Glutamatergic neuron (in vitro differentiated cells): ENCODE results near the gene ESR2. TPM values are rescaled to one million over a fixed set of nuclear protein-coding genes. Genes with fewer than 3 reads are reported as not detected.
"Not testable (repeated sequence)": the region's sequence is repeated elsewhere in the genome, so short reads cannot be mapped to it uniquely, and the experiment has no call there.

ENCODE experiments used
- DNase-seq: peaks from one replicate; pipeline ENCODE4 v3.0.0; 2022
- H3K27ac Mint-ChIP-seq: one replicate; pipeline ENCODE4 v1.8.0; 2020; ENCODE audit warnings: mild to moderate bottlenecking, mixed read lengths, inconsistent platforms; ENCODE audit not compliant: unreplicated experiment
- H3K27me3 Mint-ChIP-seq: one replicate; pipeline ENCODE4 v1.8.0; 2020; ENCODE audit warnings: mild to moderate bottlenecking, moderate library complexity, mixed read lengths, inconsistent platforms; ENCODE audit not compliant: unreplicated experiment
- H3K36me3 Mint-ChIP-seq: one replicate; pipeline ENCODE4 v1.8.0; 2020; ENCODE audit warnings: mild to moderate bottlenecking, mixed read lengths, inconsistent platforms; ENCODE audit not compliant: unreplicated experiment
- H3K4me1 Mint-ChIP-seq: one replicate; pipeline ENCODE4 v1.8.0; 2020; ENCODE audit warnings: mild to moderate bottlenecking, low read depth, mixed read lengths, inconsistent platforms; ENCODE audit not compliant: unreplicated experiment
- H3K4me3 Mint-ChIP-seq: one replicate; pipeline ENCODE4 v1.8.0; 2020; ENCODE audit warnings: mild to moderate bottlenecking, mixed read lengths, inconsistent platforms; ENCODE audit not compliant: unreplicated experiment
- H3K9me3 Mint-ChIP-seq: one replicate; pipeline ENCODE4 v1.8.0; 2020; ENCODE audit warnings: mild to moderate bottlenecking, moderate library complexity, mixed read lengths, inconsistent platforms; ENCODE audit not compliant: unreplicated experiment
- CTCF ChIP-seq: fragments of 200-600 bp; sonication (generic); IDR thresholded peaks from one replicate; pipeline ENCODE4 v1.5.0; 2021; ENCODE audit not compliant: partially characterized antibody, unreplicated experiment
- total RNA-seq: library from RNA; stranded (reverse); fragmentation: NEBNext Ultra II Directional; extraction: Animal tissue kit (Norgen Biotek cat#: 25700); gene quantifications from one replicate; pipeline ENCODE4 v1.2.1, GENCODE V29; 2021; ENCODE audit not compliant: unreplicated experiment

The ESR2 gene
- total RNA-seq, 1 donor from 2014 or later, result 0.66 TPM

DNA sequence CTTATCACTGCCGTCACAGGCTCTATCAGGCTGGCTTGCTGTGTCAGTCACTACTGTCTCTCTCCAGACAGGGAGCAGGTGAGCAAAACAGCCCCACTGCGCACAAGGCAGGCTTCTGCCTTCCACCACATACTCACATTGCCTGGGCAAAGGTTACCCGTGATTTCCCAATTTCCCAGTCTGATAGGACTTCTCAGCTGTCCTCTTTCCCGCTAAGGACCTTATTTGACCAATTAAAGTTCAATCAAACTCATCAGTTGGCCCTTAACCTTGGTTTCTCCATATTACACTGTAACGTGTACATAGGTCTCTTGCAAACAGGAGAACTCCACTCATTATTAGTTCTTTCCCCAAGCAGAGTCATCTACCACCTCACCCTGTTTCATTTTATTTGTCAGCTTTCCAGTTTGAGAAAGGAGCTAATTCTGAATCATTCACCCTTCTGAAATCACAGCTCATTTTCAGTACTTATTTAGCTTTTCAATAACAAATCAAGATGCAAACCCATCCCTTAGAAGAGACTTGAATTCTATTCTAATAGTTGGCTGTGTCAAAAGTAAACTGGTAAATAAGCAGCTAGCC, 170.8 kb downstream of the ESR2 start:
- TF ChIP-seq CTCF, result no peak
- Mint-ChIP-seq H3K27ac (no peak overlapping the region), H3K4me1 (no peaks in the 10 kb centered on the region), H3K36me3 (no peaks in the 10 kb centered on the region), H3K27me3 (peaks cover 2% of the 10 kb centered on the region), H3K9me3 (no peaks in the 10 kb centered on the region), H3K4me3 (no peak overlapping the region)
- DNase-seq, result no peak

- H3K27me3 Mint-ChIP-seq, result no peaks in the 10 kb centered on the region
- DNase-seq, result no peak
- H3K4me3 Mint-ChIP-seq, result no peak overlapping the region
- no peaks in the 10 kb centered on the region for H3K4me1 Mint-ChIP-seq
- no peaks in the 10 kb centered on the region for H3K36me3 Mint-ChIP-seq
- H3K9me3 Mint-ChIP-seq, result no peaks in the 10 kb centered on the region
- no peak overlapping the region for H3K27ac Mint-ChIP-seq
- TF ChIP-seq CTCF, result no peak
These were observed 174.2 kb downstream of the ESR2 start for GRCh38 chr14:64119980-64120379.

GRCh38 chr14:64119500-64119899, 174.7 kb downstream of the ESR2 start:
- H3K27me3 Mint-ChIP-seq, result no peaks in the 10 kb centered on the region
- no peaks in the 10 kb centered on the region for H3K4me1 Mint-ChIP-seq
- H3K36me3 Mint-ChIP-seq, result no peaks in the 10 kb centered on the region
- TF ChIP-seq CTCF, result no peak
- no peak overlapping the region for H3K27ac Mint-ChIP-seq
- no peak for DNase-seq
- no peaks in the 10 kb centered on the region for H3K9me3 Mint-ChIP-seq
- no peak overlapping the region for H3K4me3 Mint-ChIP-seq

DNA sequence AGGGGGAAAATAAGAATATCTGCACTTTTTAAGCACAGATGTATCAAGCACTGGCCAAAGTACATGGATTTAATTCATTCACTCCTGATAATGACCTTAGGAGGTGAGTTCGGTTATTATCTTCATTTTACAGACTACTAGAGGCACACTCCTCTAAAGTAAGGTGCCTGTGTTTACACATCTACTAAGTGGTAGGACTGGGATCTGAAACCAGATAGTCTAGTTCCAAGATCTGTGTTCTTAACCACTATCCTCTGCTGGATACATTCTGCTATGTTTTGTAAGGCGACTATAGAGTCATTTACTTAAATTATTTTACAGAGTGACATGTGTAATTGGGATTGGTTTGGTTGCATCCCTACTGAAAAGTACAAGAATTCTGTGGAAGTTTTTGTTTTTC, 175.3 kb downstream of the ESR2 start:
- TF ChIP-seq CTCF, result no peak
- no peaks in the 10 kb centered on the region for H3K27me3 Mint-ChIP-seq
- H3K9me3 Mint-ChIP-seq, result no peaks in the 10 kb centered on the region
- no peak overlapping the region for H3K4me3 Mint-ChIP-seq
- no peaks in the 10 kb centered on the region for H3K36me3 Mint-ChIP-seq
- no peaks in the 10 kb centered on the region for H3K4me1 Mint-ChIP-seq
- no peak for DNase-seq
- H3K27ac Mint-ChIP-seq, result no peak overlapping the region

DNA sequence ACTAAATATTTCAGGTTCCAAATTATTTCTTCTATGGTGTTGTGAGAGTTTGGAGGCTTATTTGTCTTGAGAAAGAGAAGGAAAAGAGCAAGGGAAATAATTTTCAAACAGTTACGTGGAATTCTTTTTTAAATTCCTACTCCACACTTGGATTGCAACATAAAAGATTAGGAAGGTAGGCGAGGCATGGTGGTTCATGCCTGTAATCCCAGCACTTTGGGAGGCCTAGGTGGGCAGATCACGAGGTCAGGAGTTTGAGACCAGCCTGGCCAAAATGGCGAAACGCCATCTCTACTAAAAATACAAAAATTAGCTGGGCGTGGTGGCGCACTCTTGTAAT, 175.8 kb downstream of the ESR2 start:
- not testable (repeated sequence) for H3K4me3 Mint-ChIP-seq, DNase-seq, H3K27ac Mint-ChIP-seq, H3K36me3 Mint-ChIP-seq, H3K27me3 Mint-ChIP-seq, H3K9me3 Mint-ChIP-seq, H3K4me1 Mint-ChIP-seq
